ENCODE measurements around the gene AHRR.

DNA sequence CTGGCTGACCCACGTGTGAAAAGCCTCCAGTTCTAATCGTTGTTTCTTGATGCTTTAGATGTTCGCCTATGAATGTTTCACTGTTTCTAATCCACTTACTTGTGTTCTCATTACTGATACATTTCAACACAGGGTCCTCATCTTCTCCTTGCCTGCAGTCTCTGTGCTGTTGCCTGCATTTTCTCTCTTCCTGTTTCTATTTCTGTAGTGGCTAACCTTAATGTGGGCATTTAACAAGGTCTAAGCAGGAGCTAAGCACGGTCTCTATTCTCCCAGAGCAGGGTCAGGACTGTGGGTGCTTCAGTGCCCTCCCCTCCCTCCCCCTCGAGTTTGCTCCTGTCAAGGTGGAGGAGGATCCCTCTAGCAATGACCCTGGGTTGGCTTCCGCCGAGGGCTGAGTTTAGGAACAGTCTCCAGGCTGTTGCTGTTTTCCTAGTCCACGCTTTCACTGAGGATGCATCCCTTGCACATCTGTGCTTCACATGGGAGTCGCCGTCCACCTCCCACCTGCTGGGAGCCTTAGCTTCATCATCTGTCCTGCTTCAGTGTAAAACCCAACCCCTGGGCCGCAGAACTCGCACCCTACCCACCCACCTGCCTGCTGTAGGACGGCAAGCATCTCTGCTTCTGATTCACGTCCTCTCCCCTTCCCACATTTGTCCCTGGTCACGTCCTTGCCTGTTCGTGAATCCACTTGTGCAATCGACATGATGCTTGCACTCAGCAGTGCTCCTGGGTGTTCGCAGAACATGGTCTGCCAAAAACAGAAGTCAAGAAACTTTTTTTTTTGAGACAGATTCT, 119.1 kb downstream of the AHRR start:
- no peak for TF ChIP-seq CTCF (IDR thresholded peaks at IDR 0.05)
- TF ChIP-seq POLR2AphosphoS5 (IDR thresholded peaks at IDR 0.05) = no peak
- no peak for TF ChIP-seq EP300 (IDR thresholded peaks at IDR 0.05; ENCODE audit: low read depth)
- no peak for TF ChIP-seq POLR2A (IDR thresholded peaks at IDR 0.05)

Measured in transverse colon (tissue), 4 donors.